GM19438 (cell line): ENCODE data around the gene CPLX4.

Experiments
- ATAC-seq: cut with Tn5 transposase; IDR thresholded peaks from one replicate; pipeline ENCODE4 v1.9.1; 2021; ENCODE audit warnings: low read depth; ENCODE audit not compliant: unreplicated experiment

The CPLX4 gene

GRCh38 chr18:59308248-59308937 is 10.1 kb downstream of the CPLX4 start:
- peak; percentile 85 for ATAC-seq

- ATAC-seq, result no peak
Measured at GRCh38 chr18:59306640-59307039, 11.8 kb downstream of the CPLX4 start.

- no peak for ATAC-seq
Measured at GRCh38 chr18:59305295-59305694, 13.2 kb downstream of the CPLX4 start.

- no peak for ATAC-seq
Measured at GRCh38 chr18:59303656-59304195, 14.7 kb downstream of the CPLX4 start.

- ATAC-seq, result no peak
Measured at GRCh38 chr18:59303006-59303405, 15.4 kb downstream of the CPLX4 start.

- no peak for ATAC-seq
Measured at GRCh38 chr18:59301929-59302328, 16.5 kb downstream of the CPLX4 start.

- ATAC-seq, result no peak
Measured at GRCh38 chr18:59300676-59301285, 17.7 kb downstream of the CPLX4 start.

- ATAC-seq, result no peak
Measured at GRCh38 chr18:59298871-59299270, 19.6 kb downstream of the CPLX4 start.

- no peak for ATAC-seq
Measured at GRCh38 chr18:59293317-59293716, 25.1 kb downstream of the CPLX4 start.

GRCh38 chr18:59286341-59286740 is 32.1 kb downstream of the CPLX4 start:
- ATAC-seq, result no peak

- ATAC-seq, result no peak
Measured at GRCh38 chr18:59282341-59282740, 36.1 kb downstream of the CPLX4 start.

- ATAC-seq, result no peak
Measured at GRCh38 chr18:59279722-59280121, 38.7 kb downstream of the CPLX4 start.

GRCh38 chr18:59279193-59279592 is 39.3 kb downstream of the CPLX4 start:
- ATAC-seq, result no peak

- ATAC-seq, result no peak
Measured at GRCh38 chr18:59278793-59279192, 39.7 kb downstream of the CPLX4 start.

GRCh38 chr18:59276047-59276446 is 42.4 kb downstream of the CPLX4 start:
- ATAC-seq, result no peak

GRCh38 chr18:59275406-59275949 is 43.0 kb downstream of the CPLX4 start:
- ATAC-seq, result no peak

GRCh38 chr18:59274533-59274928 is 43.9 kb downstream of the CPLX4 start:
- no peak for ATAC-seq

- no peak for ATAC-seq
Measured at GRCh38 chr18:59273759-59274532, 44.5 kb downstream of the CPLX4 start.

GRCh38 chr18:59272891-59273758 is 45.3 kb downstream of the CPLX4 start, which contains the start of gene RAX:
TSS of gene RAX (minus strand) at chr18:59273454. CDS start at chr18:59273206, 248 bp downstream.
- ATAC-seq, result peak; percentile 76
